Measurements from ENCODE around the gene SETD5. TPM values are rescaled to one million over a fixed set of nuclear protein-coding genes. Genes with fewer than 3 reads are reported as not detected.

The SETD5 gene
- total and polyA plus RNA-seq, 12 donors, result 35.3 to 135 (median 84.6) TPM

GRCh38 chr3:9415485-9416138 lies 18.2 kb downstream of the SETD5 start:
- peak overlapping the region in 4 of 5 donors; percentile 35 to 59 (median 48) for H3K27ac ChIP-seq
- H3K4me3 ChIP-seq, result no peak overlapping the region
- H3K4me1 ChIP-seq (replicated peaks in 1 of 2), result peaks cover 34 to 79% of the 10 kb centered on the region in 2 donors
- no peaks in the 10 kb centered on the region for H3K36me3 ChIP-seq (replicated peaks in 1 of 2)
- intact Hi-C loops (cut with DNase I), result no loop called here
- H3K27me3 ChIP-seq, result no peaks in the 10 kb centered on the region
- TF ChIP-seq POLR2A (IDR thresholded peaks at IDR 0.05), result no peak
- TF ChIP-seq, protein P1, sequence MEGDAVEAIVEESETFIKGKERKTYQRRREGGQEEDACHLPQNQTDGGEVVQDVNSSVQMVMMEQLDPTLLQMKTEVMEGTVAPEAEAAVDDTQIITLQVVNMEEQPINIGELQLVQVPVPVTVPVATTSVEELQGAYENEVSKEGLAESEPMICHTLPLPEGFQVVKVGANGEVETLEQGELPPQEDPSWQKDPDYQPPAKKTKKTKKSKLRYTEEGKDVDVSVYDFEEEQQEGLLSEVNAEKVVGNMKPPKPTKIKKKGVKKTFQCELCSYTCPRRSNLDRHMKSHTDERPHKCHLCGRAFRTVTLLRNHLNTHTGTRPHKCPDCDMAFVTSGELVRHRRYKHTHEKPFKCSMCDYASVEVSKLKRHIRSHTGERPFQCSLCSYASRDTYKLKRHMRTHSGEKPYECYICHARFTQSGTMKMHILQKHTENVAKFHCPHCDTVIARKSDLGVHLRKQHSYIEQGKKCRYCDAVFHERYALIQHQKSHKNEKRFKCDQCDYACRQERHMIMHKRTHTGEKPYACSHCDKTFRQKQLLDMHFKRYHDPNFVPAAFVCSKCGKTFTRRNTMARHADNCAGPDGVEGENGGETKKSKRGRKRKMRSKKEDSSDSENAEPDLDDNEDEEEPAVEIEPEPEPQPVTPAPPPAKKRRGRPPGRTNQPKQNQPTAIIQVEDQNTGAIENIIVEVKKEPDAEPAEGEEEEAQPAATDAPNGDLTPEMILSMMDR (IDR thresholded peaks at IDR 0.05), result no peak
- no peak for DNase-seq
- 80 to 84% (median 84%) methylated on average over 6 of the region's 6 CpGs for WGBS, 4 donors
- H3K9me3 ChIP-seq (replicated peaks in 1 of 3), result no peaks in the 10 kb centered on the region

GRCh38 chr3:9416139-9416780 lies 18.8 kb downstream of the SETD5 start:
- H3K27me3 ChIP-seq, result no peaks in the 10 kb centered on the region
- no peaks in the 10 kb centered on the region for H3K36me3 ChIP-seq (replicated peaks in 1 of 2)
- peak overlapping the region in 4 of 5 donors; percentile 35 to 59 (median 48) for H3K27ac ChIP-seq
- H3K4me1 ChIP-seq (replicated peaks in 1 of 2), result peaks cover 35 to 79% of the 10 kb centered on the region in 2 donors
- no peak for DNase-seq
- intact Hi-C loops (cut with DNase I), result no loop called here
- no peak for TF ChIP-seq POLR2A (IDR thresholded peaks at IDR 0.05)
- TF ChIP-seq, protein P1 (IDR thresholded peaks at IDR 0.05), result no peak
- H3K9me3 ChIP-seq (replicated peaks in 1 of 3), result no peaks in the 10 kb centered on the region
- no peak overlapping the region for H3K4me3 ChIP-seq
- 39 to 54% (median 49%) methylated on average over 3 of the region's 3 CpGs for WGBS, 4 donors

DNA sequence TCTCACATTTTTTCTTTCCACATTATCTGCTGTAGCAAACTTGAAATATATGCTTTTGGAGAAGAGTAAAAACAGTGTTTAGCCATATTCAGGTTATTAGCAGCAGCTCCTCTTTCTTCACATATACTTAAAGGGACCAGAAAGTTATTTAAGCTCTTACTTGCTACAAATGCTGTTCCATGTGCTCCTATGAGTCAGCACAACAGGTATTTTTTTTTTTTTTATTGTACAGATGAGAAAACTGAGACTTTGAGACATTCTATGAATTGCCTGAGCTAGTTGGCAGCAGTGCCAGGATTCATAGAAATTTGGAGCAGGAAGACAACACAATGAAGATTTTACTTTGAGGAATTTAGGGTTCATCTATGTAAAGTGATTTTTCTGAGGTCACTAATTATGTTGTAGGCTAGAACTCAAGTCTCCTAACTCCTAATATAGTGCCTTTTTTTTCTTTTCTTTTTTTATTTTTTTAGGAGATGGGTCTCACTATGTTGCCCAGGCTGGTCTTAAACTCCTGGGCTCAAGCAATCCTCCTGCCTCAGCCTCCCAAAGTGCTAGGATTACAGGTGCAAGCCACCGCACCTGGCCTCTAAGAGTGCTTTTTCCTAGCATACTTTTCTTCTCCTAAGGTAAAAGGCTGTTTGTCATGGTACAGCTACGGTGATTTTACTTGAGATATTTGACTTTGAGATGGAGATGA lies 23.6 kb downstream of the SETD5 start:
- Histone ChIP-seq H3K36me3 (replicated peaks in 1 of 2) (no peaks in the 10 kb centered on the region), H3K4me1 (replicated peaks in 1 of 2) (peaks cover 34 to 76% of the 10 kb centered on the region in 2 donors)

More for the DNA sequence above, 23.6 kb downstream of the SETD5 start:
- Histone ChIP-seq H3K4me3 (no peak overlapping the region), H3K9me3 (replicated peaks in 1 of 3) (no peaks in the 10 kb centered on the region), H3K27me3 (no peaks in the 10 kb centered on the region), H3K27ac (peak overlapping the region in 2 of 5 donors; percentile 17 to 51)
- TF ChIP-seq, protein P1 (IDR thresholded peaks at IDR 0.05), result no peak
- no peak for TF ChIP-seq POLR2A (IDR thresholded peaks at IDR 0.05)
- DNase-seq, result no peak
- intact Hi-C loops (cut with DNase I), result no loop called here
- WGBS, 4 donors, result 81 to 94% (median 88%) methylated on average over 2 of the region's 2 CpGs
